ENCODE measurements around the gene ART3. TPM values are rescaled to one million over a fixed set of nuclear protein-coding genes. Genes with fewer than 3 reads are reported as not detected.

ART3 gene
- total and polyA plus RNA-seq, 9 of the 15 experiments (the other 6 are each of a cell fraction or from before 2014, with no cell fraction given): 0.69 to 1.4 (median 1.1) TPM; not detected in 1

- TF ChIP-seq FOXP4 (CRISPR knock-in tag; IDR thresholded peaks at IDR 0.05; ENCODE audit: borderline replicate concordance): no peak
- no peak for TF ChIP-seq ZNF232 (CRISPR knock-in tag; IDR thresholded peaks at IDR 0.05)
- no peak for TF ChIP-seq SPI1 (IDR thresholded peaks at IDR 0.05; ENCODE audit: borderline replicate concordance, low read depth, low read length)
- TF ChIP-seq MCM2 (IDR thresholded peaks at IDR 0.05; ENCODE audit: low read depth): no peak
- no peak for TF ChIP-seq OTX1 (CRISPR knock-in tag; IDR thresholded peaks at IDR 0.05)
- no peak for TF ChIP-seq ZFPM2 (CRISPR knock-in tag; IDR thresholded peaks at IDR 0.05)
- no peak for TF ChIP-seq RERE (CRISPR knock-in tag; IDR thresholded peaks at IDR 0.05; ENCODE audit: borderline replicate concordance)
- TF ChIP-seq SREBF2 (CRISPR knock-in tag; IDR thresholded peaks at IDR 0.05): no peak
- no peak for TF ChIP-seq NRF1 (conservative IDR thresholded peaks at IDR 0.05 in 1 of 2, IDR thresholded peaks at IDR 0.05 in 1 of 2)
- peak; percentile 60 for TF ChIP-seq TCF3 (CRISPR knock-in tag; IDR thresholded peaks at IDR 0.05)
- TF ChIP-seq TFE3 (CRISPR knock-in tag; IDR thresholded peaks at IDR 0.05): no peak
- no peak for TF ChIP-seq ZNF184 (CRISPR knock-in tag; IDR thresholded peaks at IDR 0.05)
- no peak for TF ChIP-seq RAD51 (IDR thresholded peaks at IDR 0.05; ENCODE audit: borderline replicate concordance, low read depth)
- TF ChIP-seq NFIC (IDR thresholded peaks at IDR 0.05): peak; percentile 37
- no peak for TF ChIP-seq NFIX (CRISPR knock-in tag; IDR thresholded peaks at IDR 0.05; ENCODE audit: low read depth)
- no peak for TF ChIP-seq HMGN3 (IDR thresholded peaks at IDR 0.05; ENCODE audit: borderline replicate concordance, extremely low read depth, insufficient read length, low read depth, low read length)
- TF ChIP-seq HES1 (IDR thresholded peaks at IDR 0.05; ENCODE audit: low read depth): peak; percentile 51; the same call in 1 of the 2 replicates
- TF ChIP-seq MYNN (IDR thresholded peaks at IDR 0.05): no peak
- TF ChIP-seq MYNN (CRISPR knock-in tag; IDR thresholded peaks at IDR 0.05): no peak
- TF ChIP-seq ZNF224 (CRISPR knock-in tag; IDR thresholded peaks at IDR 0.05): no peak
These were observed 15.6 kb upstream of the ART3 start (continued) for GRCh38 chr4:76058888-76059426.
